IPS DF 6.9 (cell line): ENCODE results near the gene CLPTM1.
"Not testable (repeated sequence)": the region's sequence is repeated elsewhere in the genome, so short reads cannot be mapped to it uniquely, and the experiment has no call there.

ENCODE experiments used
- DNase-seq: peaks from one replicate; pipeline ENCODE4 v3.0.0-alpha.2; 2013; ENCODE audit warnings: low read depth, low spot score
- H3K27ac ChIP-seq: one replicate; pipeline ENCODE4 v1.5.1; 2013; ENCODE audit warnings: low read length, control low read depth
- H3K27me3 ChIP-seq: 2 replicates; pipeline ENCODE4 v1.6.1; 2013; ENCODE audit warnings: mild to moderate bottlenecking, low read length; ENCODE audit not compliant: control insufficient read depth, insufficient read depth
- H3K36me3 ChIP-seq: 2 replicates; pipeline ENCODE4 v1.6.1; 2013; ENCODE audit warnings: low read length; ENCODE audit not compliant: control insufficient read depth, insufficient read depth
- H3K4me1 ChIP-seq: 2 replicates; pipeline ENCODE4 v1.6.1; 2013; ENCODE audit warnings: low read length; ENCODE audit not compliant: control insufficient read depth, insufficient read depth
- H3K4me3 ChIP-seq: 2 replicates; pipeline ENCODE4 v1.5.1; 2013; ENCODE audit warnings: mild to moderate bottlenecking, low read length
- H3K9me3 ChIP-seq: 2 replicates; pipeline ENCODE4 v1.6.1; 2013; ENCODE audit warnings: low read length, inconsistent platforms; ENCODE audit not compliant: control insufficient read depth, insufficient read depth
- WGBS: extraction: QIAGEN DNeasy Blood & Tissue Kit; methylation state at CpG from one replicate; pipeline ENCODE4 v1.1.7; 2013; ENCODE audit warnings: mixed read lengths, missing lambda C conversion rate; ENCODE audit not compliant: insufficient read length, insufficient coverage; 5-methylcytosine and 5-hydroxymethylcytosine counted together

Gene CLPTM1

GRCh38 chr19:44959691-44960090 lies 4.5 kb downstream of the CLPTM1 start:
- H3K27ac ChIP-seq = no peak overlapping the region
- no peaks in the 10 kb centered on the region for H3K27me3 ChIP-seq
- H3K9me3 ChIP-seq = no peaks in the 10 kb centered on the region
- H3K4me1 ChIP-seq = peaks cover 3% of the 10 kb centered on the region
- DNase-seq = no peak
- no CpG with 5 or more reads among the region's 5 CpGs for WGBS
- no peaks in the 10 kb centered on the region for H3K36me3 ChIP-seq
- no peak overlapping the region for H3K4me3 ChIP-seq

GRCh38 chr19:44960906-44961728 lies 5.9 kb downstream of the CLPTM1 start:
- Histone ChIP-seq H3K4me1 (peaks cover 1% of the 10 kb centered on the region), H3K9me3 (no peaks in the 10 kb centered on the region), H3K36me3 (no peaks in the 10 kb centered on the region), H3K4me3 (no peak overlapping the region), H3K27ac (no peak overlapping the region), H3K27me3 (no peaks in the 10 kb centered on the region)
- no CpG with 5 or more reads among the region's 8 CpGs for WGBS
- DNase-seq = no peak

GRCh38 chr19:44961821-44962220 lies 6.6 kb downstream of the CLPTM1 start:
- Histone ChIP-seq H3K4me1 (no peaks in the 10 kb centered on the region), H3K27me3 (no peaks in the 10 kb centered on the region), H3K9me3 (no peaks in the 10 kb centered on the region), H3K27ac (no peak overlapping the region), H3K4me3 (no peak overlapping the region), H3K36me3 (no peaks in the 10 kb centered on the region)
- WGBS = no CpG with 5 or more reads among the region's 8 CpGs
- no peak for DNase-seq

- no peaks in the 10 kb centered on the region for H3K9me3 ChIP-seq
- no peak overlapping the region for H3K4me3 ChIP-seq
- no peaks in the 10 kb centered on the region for H3K27me3 ChIP-seq
- H3K36me3 ChIP-seq = no peaks in the 10 kb centered on the region
- H3K27ac ChIP-seq = no peak overlapping the region
- WGBS = 100% methylated on average over 1 of the region's 5 CpGs
- H3K4me1 ChIP-seq = no peaks in the 10 kb centered on the region
- no peak for DNase-seq
Measured at GRCh38 chr19:44968118-44968517, 12.9 kb downstream of the CLPTM1 start.

GRCh38 chr19:44968670-44969069 lies 13.5 kb downstream of the CLPTM1 start:
- Histone ChIP-seq H3K4me1 (no peaks in the 10 kb centered on the region), H3K4me3 (no peak overlapping the region), H3K27me3 (no peaks in the 10 kb centered on the region), H3K27ac (no peak overlapping the region), H3K36me3 (0 out of 2 replicates have a peak, but pooled peaks cover 2% of the 10 kb centered on the region), H3K9me3 (no peaks in the 10 kb centered on the region)
- no peak for DNase-seq
- no CpG with 5 or more reads among the region's 4 CpGs for WGBS

- H3K36me3 ChIP-seq = peaks cover 9% of the 10 kb centered on the region; the same call in 1 of the 2 replicates
- no peak overlapping the region for H3K27ac ChIP-seq
- H3K4me1 ChIP-seq = no peaks in the 10 kb centered on the region
- H3K27me3 ChIP-seq = no peaks in the 10 kb centered on the region
- WGBS = no CpG with 5 or more reads among the region's 5 CpGs
- DNase-seq = no peak
- no peaks in the 10 kb centered on the region for H3K9me3 ChIP-seq
- no peak overlapping the region for H3K4me3 ChIP-seq
Measured at GRCh38 chr19:44969437-44969836, 14.3 kb downstream of the CLPTM1 start.

GRCh38 chr19:44971451-44971850 lies 16.3 kb downstream of the CLPTM1 start:
- H3K36me3 ChIP-seq = peaks cover 21% of the 10 kb centered on the region; the same call in 1 of the 2 replicates

GRCh38 chr19:44972802-44973201 lies 17.6 kb downstream of the CLPTM1 start:
- DNase-seq = no peak
- no CpG with 5 or more reads among the region's 13 CpGs for WGBS
- H3K36me3 ChIP-seq = peaks cover 31% of the 10 kb centered on the region; the same call in 1 of the 2 replicates

More at GRCh38 chr19:44971451-44971850, 16.3 kb downstream of the CLPTM1 start:
- H3K4me1 ChIP-seq, H3K27ac ChIP-seq, H3K4me3 ChIP-seq, H3K9me3 ChIP-seq, DNase-seq, H3K27me3 ChIP-seq: not testable (repeated sequence)
- no CpG with 5 or more reads among the region's 6 CpGs for WGBS

GRCh38 chr19:44973982-44974735 lies 19.0 kb downstream of the CLPTM1 start:
- no peak overlapping the region for H3K4me3 ChIP-seq
- peaks cover 31% of the 10 kb centered on the region; the same call in 1 of the 2 replicates for H3K36me3 ChIP-seq
- H3K4me1 ChIP-seq = no peaks in the 10 kb centered on the region
- H3K9me3 ChIP-seq = no peaks in the 10 kb centered on the region
- H3K27ac ChIP-seq = no peak overlapping the region
- WGBS = no CpG with 5 or more reads among the region's 21 CpGs
- DNase-seq = no peak
- H3K27me3 ChIP-seq = no peaks in the 10 kb centered on the region

More at GRCh38 chr19:44972802-44973201, 17.6 kb downstream of the CLPTM1 start:
- H3K4me1 ChIP-seq = no peaks in the 10 kb centered on the region
- H3K4me3 ChIP-seq = no peak overlapping the region
- no peaks in the 10 kb centered on the region for H3K27me3 ChIP-seq
- H3K27ac ChIP-seq = no peak overlapping the region
- no peaks in the 10 kb centered on the region for H3K9me3 ChIP-seq

GRCh38 chr19:44974857-44975256 lies 19.7 kb downstream of the CLPTM1 start:
- Histone ChIP-seq H3K4me3 (no peak overlapping the region), H3K27ac (no peak overlapping the region), H3K36me3 (peaks cover 34% of the 10 kb centered on the region; the same call in 1 of the 2 replicates), H3K9me3 (no peaks in the 10 kb centered on the region), H3K4me1 (no peaks in the 10 kb centered on the region), H3K27me3 (no peaks in the 10 kb centered on the region)
- DNase-seq = no peak
- WGBS = no CpG with 5 or more reads among the region's 5 CpGs
